CD4-positive, alpha-beta T cell treated with Interleukin-1 beta for 1 hour (primary cell): ENCODE data around the gene PAX2.

Source experiments
- DNase-seq, 2 donors: peaks; one replicate each; pipeline ENCODE4 v3.0.0-alpha.2; 2020 to 2022

The PAX2 gene

GRCh38 chr10:100825325-100825875, 80.0 kb downstream of the PAX2 start:
- DNase-seq: no peak

GRCh38 chr10:100826031-100826651, 80.8 kb downstream of the PAX2 start:
- DNase-seq: no peak

- DNase-seq: no peak
Observed at GRCh38 chr10:100826661-100826982, 81.2 kb downstream of the PAX2 start.

GRCh38 chr10:100826983-100827818, 81.8 kb downstream of the PAX2 start:
- peak in 1 of 2 donors; percentile 12 for DNase-seq

GRCh38 chr10:100827819-100828737, 82.7 kb downstream of the PAX2 start:
- peak; percentile 21 to 29 for DNase-seq

GRCh38 chr10:100828738-100829096, 83.3 kb downstream of the PAX2 start:
- peak; percentile 19 to 32 for DNase-seq

- peak in 1 of 2 donors; percentile 1 for DNase-seq
Observed at GRCh38 chr10:100829097-100829870, 83.9 kb downstream of the PAX2 start.

GRCh38 chr10:100829933-100830727, 84.7 kb downstream of the PAX2 start:
- no peak for DNase-seq

- no peak for DNase-seq
Observed at GRCh38 chr10:100830728-100831111, 85.3 kb downstream of the PAX2 start.

GRCh38 chr10:100831742-100832141, 86.4 kb downstream of the PAX2 start:
- no peak for DNase-seq

- no peak for DNase-seq
Observed at GRCh38 chr10:100835810-100836209, 90.4 kb downstream of the PAX2 start.

GRCh38 chr10:100836891-100837290, 91.5 kb downstream of the PAX2 start:
- no peak for DNase-seq

GRCh38 chr10:100837300-100837699, 91.9 kb downstream of the PAX2 start:
- DNase-seq: no peak

- DNase-seq: no peak
Observed at GRCh38 chr10:100838986-100839385, 93.6 kb downstream of the PAX2 start.

GRCh38 chr10:100841528-100841927, 96.1 kb downstream of the PAX2 start:
- no peak for DNase-seq

- DNase-seq: no peak
Observed at GRCh38 chr10:100847440-100847839, 102.1 kb downstream of the PAX2 start.

- DNase-seq: no peak
Observed at GRCh38 chr10:100848770-100849169, 103.4 kb downstream of the PAX2 start.

GRCh38 chr10:100858261-100858660, 112.9 kb downstream of the PAX2 start:
- DNase-seq: no peak

GRCh38 chr10:100858747-100859483, 113.5 kb downstream of the PAX2 start:
- no peak for DNase-seq

GRCh38 chr10:100859484-100859763, 114.0 kb downstream of the PAX2 start:
- no peak for DNase-seq

- DNase-seq: no peak
Observed at GRCh38 chr10:100863433-100863832, 118.1 kb downstream of the PAX2 start.
